ENCODE data around the gene SMARCC1. TPM values are rescaled to one million over a fixed set of nuclear protein-coding genes. Genes with fewer than 3 reads are reported as not detected.

Gene SMARCC1
- total RNA-seq, 1 experiment from 2014 or later: 249 TPM

DNA sequence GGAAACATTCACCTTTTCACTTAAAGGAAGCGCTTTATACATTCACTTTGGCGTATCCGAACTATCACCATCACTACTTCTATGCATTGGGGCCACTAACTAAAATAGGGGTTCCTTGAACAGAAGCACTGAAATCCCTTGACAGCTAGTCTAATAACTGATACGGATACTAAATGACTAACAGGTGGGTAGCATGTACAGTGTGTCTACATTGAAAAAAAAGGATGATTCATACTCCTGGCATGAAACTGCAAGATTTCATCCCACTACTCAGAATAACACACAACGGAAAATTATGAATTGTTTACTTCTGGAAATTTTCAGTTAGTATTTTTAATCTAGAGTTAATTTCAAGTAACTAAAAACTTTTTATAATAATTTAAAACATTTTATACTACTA is 96.7 kb downstream of the SMARCC1 start:
- Mint-ChIP-seq H3K9me3 (no peaks in the 10 kb centered on the region), H3K4me1 (no peaks in the 10 kb centered on the region), H3K27ac (peak overlapping the region; percentile 57; the same call in 1 of the 2 replicates)

DNA sequence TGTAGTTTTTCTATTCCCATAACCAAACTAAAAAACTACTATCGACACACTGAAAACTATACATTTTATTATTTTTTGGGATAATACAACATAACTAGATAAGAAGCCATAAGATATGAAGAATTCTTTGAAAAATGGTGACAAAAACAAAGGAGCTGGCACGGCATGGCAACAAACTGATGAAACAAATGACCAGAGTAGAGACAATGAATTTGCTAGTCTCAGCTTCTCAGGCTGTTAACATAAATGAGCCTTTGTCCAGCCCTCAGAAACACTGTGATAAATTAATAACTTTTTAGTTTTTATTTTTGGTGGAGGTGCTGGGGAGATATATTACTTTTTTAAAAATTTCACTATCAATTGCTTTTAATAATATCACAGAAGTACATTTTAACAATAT is 100.7 kb downstream of the SMARCC1 start:
- CTCF ChIA-PET: no interaction called here
- Mint-ChIP-seq H3K4me3 (no peak overlapping the region), H3K36me3 (peaks cover 63% of the 10 kb centered on the region), H3K27ac (peak overlapping the region; percentile 36; the same call in 1 of the 2 replicates), H3K27me3 (ENCODE audit: low read depth) (no peaks in the 10 kb centered on the region), H3K9me3 (no peaks in the 10 kb centered on the region), H3K4me1 (no peaks in the 10 kb centered on the region)
- POLR2A ChIA-PET: no interaction called here
- no peak for DNase-seq (ENCODE audit: low spot score)
- TF ChIP-seq, protein P1, sequence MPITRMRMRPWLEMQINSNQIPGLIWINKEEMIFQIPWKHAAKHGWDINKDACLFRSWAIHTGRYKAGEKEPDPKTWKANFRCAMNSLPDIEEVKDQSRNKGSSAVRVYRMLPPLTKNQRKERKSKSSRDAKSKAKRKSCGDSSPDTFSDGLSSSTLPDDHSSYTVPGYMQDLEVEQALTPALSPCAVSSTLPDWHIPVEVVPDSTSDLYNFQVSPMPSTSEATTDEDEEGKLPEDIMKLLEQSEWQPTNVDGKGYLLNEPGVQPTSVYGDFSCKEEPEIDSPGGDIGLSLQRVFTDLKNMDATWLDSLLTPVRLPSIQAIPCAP (CRISPR knock-in tag; IDR thresholded peaks at IDR 0.05): no peak
- ATAC-seq: no peak

More for the DNA sequence above, 96.7 kb downstream of the SMARCC1 start:
- Mint-ChIP-seq H3K27me3 (ENCODE audit: low read depth) (no peaks in the 10 kb centered on the region), H3K36me3 (peaks cover 69% of the 10 kb centered on the region), H3K4me3 (no peak overlapping the region)
- DNase-seq (ENCODE audit: low spot score): no peak
- ChIA-PET CTCF (no interaction called here), POLR2A (no interaction called here)
- TF ChIP-seq, protein P2, sequence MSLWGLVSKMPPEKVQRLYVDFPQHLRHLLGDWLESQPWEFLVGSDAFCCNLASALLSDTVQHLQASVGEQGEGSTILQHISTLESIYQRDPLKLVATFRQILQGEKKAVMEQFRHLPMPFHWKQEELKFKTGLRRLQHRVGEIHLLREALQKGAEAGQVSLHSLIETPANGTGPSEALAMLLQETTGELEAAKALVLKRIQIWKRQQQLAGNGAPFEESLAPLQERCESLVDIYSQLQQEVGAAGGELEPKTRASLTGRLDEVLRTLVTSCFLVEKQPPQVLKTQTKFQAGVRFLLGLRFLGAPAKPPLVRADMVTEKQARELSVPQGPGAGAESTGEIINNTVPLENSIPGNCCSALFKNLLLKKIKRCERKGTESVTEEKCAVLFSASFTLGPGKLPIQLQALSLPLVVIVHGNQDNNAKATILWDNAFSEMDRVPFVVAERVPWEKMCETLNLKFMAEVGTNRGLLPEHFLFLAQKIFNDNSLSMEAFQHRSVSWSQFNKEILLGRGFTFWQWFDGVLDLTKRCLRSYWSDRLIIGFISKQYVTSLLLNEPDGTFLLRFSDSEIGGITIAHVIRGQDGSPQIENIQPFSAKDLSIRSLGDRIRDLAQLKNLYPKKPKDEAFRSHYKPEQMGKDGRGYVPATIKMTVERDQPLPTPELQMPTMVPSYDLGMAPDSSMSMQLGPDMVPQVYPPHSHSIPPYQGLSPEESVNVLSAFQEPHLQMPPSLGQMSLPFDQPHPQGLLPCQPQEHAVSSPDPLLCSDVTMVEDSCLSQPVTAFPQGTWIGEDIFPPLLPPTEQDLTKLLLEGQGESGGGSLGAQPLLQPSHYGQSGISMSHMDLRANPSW (CRISPR knock-in tag; conservative IDR thresholded peaks at IDR 0.05; ENCODE audit: low read depth): no peak
- TF ChIP-seq ESRRA (CRISPR knock-in tag; IDR thresholded peaks at IDR 0.05; ENCODE audit: borderline replicate concordance) (no peak), JUN (CRISPR knock-in tag; IDR thresholded peaks at IDR 0.05) (no peak), SMAD3 (CRISPR knock-in tag; IDR thresholded peaks at IDR 0.05; ENCODE audit: borderline replicate concordance) (no peak), SMAD4 (CRISPR knock-in tag; IDR thresholded peaks at IDR 0.05) (no peak), TEAD4 (CRISPR knock-in tag; IDR thresholded peaks at IDR 0.05) (no peak), NFATC4 (CRISPR knock-in tag; IDR thresholded peaks at IDR 0.05) (no peak), TEAD1 (CRISPR knock-in tag; IDR thresholded peaks at IDR 0.05) (no peak), TCF7 (CRISPR knock-in tag; IDR thresholded peaks at IDR 0.05; ENCODE audit: low read depth) (no peak), GRHL2 (CRISPR knock-in tag; IDR thresholded peaks at IDR 0.05; ENCODE audit: insufficient replicate concordance, severe bottlenecking) (no peak), ZNF219 (CRISPR knock-in tag; IDR thresholded peaks at IDR 0.05; ENCODE audit: borderline replicate concordance) (no peak)
- TF ChIP-seq, protein P3, sequence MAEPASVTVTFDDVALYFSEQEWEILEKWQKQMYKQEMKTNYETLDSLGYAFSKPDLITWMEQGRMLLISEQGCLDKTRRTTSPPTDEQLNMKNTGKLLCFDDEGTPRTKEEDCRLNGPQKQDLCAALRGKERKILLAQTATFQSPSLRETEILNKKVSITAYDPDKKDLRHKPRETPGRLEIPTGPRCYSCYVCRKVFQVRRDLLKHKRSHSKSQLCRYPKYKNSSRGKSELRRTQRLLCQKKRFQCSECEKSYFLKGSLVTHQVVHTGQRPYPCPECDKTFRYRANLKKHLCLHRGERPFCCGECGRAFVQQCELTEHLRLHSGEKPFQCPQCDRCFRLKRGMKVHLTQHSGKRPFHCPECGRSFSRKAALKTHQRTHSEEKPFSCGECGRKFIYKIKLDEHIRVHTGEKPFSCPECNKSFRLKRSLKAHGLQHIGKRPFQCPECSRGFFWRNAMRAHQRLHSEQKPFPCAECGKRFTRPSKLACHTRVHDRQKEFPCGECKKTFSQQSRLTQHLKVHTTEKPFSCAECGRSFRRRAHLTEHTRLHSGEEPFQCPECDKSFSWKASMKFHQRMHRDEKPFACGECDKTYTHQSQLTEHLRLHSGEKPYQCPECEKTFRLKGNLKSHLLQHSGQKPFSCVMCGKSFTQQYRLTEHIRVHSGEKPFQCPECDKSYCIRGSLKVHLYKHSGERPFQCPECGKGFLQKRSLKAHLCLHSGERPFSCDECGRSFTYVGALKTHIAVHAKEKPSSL (CRISPR knock-in tag; conservative IDR thresholded peaks at IDR 0.05): no peak
- TF ChIP-seq, protein P1 (CRISPR knock-in tag; IDR thresholded peaks at IDR 0.05): no peak
- TF ChIP-seq, protein P4, sequence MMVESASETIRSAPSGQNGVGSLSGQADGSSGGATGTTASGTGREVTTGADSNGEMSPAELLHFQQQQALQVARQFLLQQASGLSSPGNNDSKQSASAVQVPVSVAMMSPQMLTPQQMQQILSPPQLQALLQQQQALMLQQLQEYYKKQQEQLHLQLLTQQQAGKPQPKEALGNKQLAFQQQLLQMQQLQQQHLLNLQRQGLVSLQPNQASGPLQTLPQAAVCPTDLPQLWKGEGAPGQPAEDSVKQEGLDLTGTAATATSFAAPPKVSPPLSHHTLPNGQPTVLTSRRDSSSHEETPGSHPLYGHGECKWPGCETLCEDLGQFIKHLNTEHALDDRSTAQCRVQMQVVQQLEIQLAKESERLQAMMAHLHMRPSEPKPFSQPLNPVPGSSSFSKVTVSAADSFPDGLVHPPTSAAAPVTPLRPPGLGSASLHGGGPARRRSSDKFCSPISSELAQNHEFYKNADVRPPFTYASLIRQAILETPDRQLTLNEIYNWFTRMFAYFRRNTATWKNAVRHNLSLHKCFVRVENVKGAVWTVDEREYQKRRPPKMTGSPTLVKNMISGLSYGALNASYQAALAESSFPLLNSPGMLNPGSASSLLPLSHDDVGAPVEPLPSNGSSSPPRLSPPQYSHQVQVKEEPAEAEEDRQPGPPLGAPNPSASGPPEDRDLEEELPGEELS (CRISPR knock-in tag; IDR thresholded peaks at IDR 0.05): no peak
- TF ChIP-seq, protein P5, sequence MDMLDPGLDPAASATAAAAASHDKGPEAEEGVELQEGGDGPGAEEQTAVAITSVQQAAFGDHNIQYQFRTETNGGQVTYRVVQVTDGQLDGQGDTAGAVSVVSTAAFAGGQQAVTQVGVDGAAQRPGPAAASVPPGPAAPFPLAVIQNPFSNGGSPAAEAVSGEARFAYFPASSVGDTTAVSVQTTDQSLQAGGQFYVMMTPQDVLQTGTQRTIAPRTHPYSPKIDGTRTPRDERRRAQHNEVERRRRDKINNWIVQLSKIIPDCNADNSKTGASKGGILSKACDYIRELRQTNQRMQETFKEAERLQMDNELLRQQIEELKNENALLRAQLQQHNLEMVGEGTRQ (CRISPR knock-in tag; IDR thresholded peaks at IDR 0.05): no peak
- TF ChIP-seq, protein P6, sequence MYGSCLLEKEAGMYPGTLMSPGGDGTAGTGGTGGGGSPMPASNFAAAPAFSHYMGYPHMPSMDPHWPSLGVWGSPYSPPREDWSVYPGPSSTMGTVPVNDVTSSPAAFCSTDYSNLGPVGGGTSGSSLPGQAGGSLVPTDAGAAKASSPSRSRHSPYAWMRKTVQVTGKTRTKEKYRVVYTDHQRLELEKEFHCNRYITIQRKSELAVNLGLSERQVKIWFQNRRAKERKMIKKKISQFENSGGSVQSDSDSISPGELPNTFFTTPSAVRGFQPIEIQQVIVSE (CRISPR knock-in tag; IDR thresholded peaks at IDR 0.05; ENCODE audit: borderline replicate concordance): no peak
- ATAC-seq: no peak
